ENCODE measurements around the gene AP3M1.
A peak's percentile ranks its signal among the peaks of the same experiment; 100 is the strongest.

Gene AP3M1

GRCh38 chr10:74081192-74081803 lies 69.3 kb downstream of the AP3M1 start:
- peak; percentile 63 for TF ChIP-seq CTCF (IDR thresholded peaks at IDR 0.05; ENCODE audit: extremely low read depth, missing control alignments)
- peak; percentile 42 for DNase-seq (ENCODE audit: low spot score)

GRCh38 chr10:74079936-74080590 lies 70.6 kb downstream of the AP3M1 start:
- no peak for TF ChIP-seq CTCF (IDR thresholded peaks at IDR 0.05; ENCODE audit: extremely low read depth, missing control alignments)
- no peak for DNase-seq (ENCODE audit: low spot score)

GRCh38 chr10:74079028-74079935 lies 71.3 kb downstream of the AP3M1 start:
- TF ChIP-seq CTCF (IDR thresholded peaks at IDR 0.05; ENCODE audit: extremely low read depth, missing control alignments), result no peak
- DNase-seq (ENCODE audit: low spot score), result no peak

- TF ChIP-seq CTCF (IDR thresholded peaks at IDR 0.05; ENCODE audit: extremely low read depth, missing control alignments), result no peak
- DNase-seq (ENCODE audit: low spot score), result no peak
These were observed 72.6 kb downstream of the AP3M1 start for GRCh38 chr10:74078037-74078436.

- no peak for TF ChIP-seq CTCF (IDR thresholded peaks at IDR 0.05; ENCODE audit: extremely low read depth, missing control alignments)
- no peak for DNase-seq (ENCODE audit: low spot score)
These were observed 73.2 kb downstream of the AP3M1 start for GRCh38 chr10:74077416-74077815.

GRCh38 chr10:74076961-74077360 lies 73.7 kb downstream of the AP3M1 start:
- no peak for TF ChIP-seq CTCF (IDR thresholded peaks at IDR 0.05; ENCODE audit: extremely low read depth, missing control alignments)
- no peak for DNase-seq (ENCODE audit: low spot score)

GRCh38 chr10:74075906-74076305 lies 74.7 kb downstream of the AP3M1 start:
- DNase-seq (ENCODE audit: low spot score), result no peak
- TF ChIP-seq CTCF (IDR thresholded peaks at IDR 0.05; ENCODE audit: extremely low read depth, missing control alignments), result no peak
